A549 (cell line): ENCODE measurements around the gene ZNF575. TPM values are rescaled to one million over a fixed set of nuclear protein-coding genes. Genes with fewer than 3 reads are reported as not detected.

Experiments
- ATAC-seq, 2 experiments: fragments of 200-7000 bp in 1 of 2; fragments of >200 bp in 1 of 2; cut with Nextera tagmentation in 1 of 2; cut with Tn5 transposase in 1 of 2; 3 replicates each; pipeline versions ENCODE4 v1.8.0 to v1.9.1; 2018 to 2020; ENCODE audit warnings: mild to moderate bottlenecking in 1 of 2, moderate library complexity in 1 of 2
- CTCF ChIA-PET: fragments of 300-600 bp; sonication (Branson Sonifier 250); formaldehyde crosslinking; extraction: SDS; loops from one replicate; lab custom pipeline; 2021; ENCODE audit warnings: antibody characterized with exemption, inconsistent platforms; lab: Yijun Ruan, JAX
- POLR2A ChIA-PET: fragments of 350-600 bp; formaldehyde crosslinking; extraction: SDS; loops from one replicate; lab custom pipeline; 2021; ENCODE audit warnings: antibody characterized with exemption, inconsistent platforms; lab: Yijun Ruan, JAX
- DNase-seq, 2 experiments: peaks; one replicate each; pipeline versions ENCODE4 v3.0.0 to v3.0.0-alpha.2; 2011 to 2016; ENCODE audit warnings: low read depth in 1 of 2, low spot score in 1 of 2
- FAIRE-seq: peaks from 2 replicates; lab custom pipeline; 2011; peaks lifted over from hg19 to GRCh38; lab: Jason Lieb, UNC
- H3K27ac ChIP-seq, 2 experiments: fragments of >200 bp; sonication (Bioruptor Twin); formaldehyde crosslinking; 3 replicates each; pipeline ENCODE4 v1.5.1; 2016 to 2017
- H3K4me1 ChIP-seq: fragments of >200 bp; sonication (Bioruptor Twin); formaldehyde crosslinking; 3 replicates; pipeline ENCODE4 v1.6.1; 2016
- H3K4me2 ChIP-seq: fragments of >200 bp; sonication (Bioruptor Twin); formaldehyde crosslinking; 3 replicates; pipeline ENCODE4 v1.6.1; 2016
- H3K4me3 ChIP-seq: fragments of >200 bp; sonication (Bioruptor Twin); formaldehyde crosslinking; 3 replicates; pipeline ENCODE4 v1.5.1; 2016
- H3K9me3 ChIP-seq: fragments of >200 bp; sonication (Bioruptor Twin); formaldehyde crosslinking; 3 replicates; pipeline ENCODE4 v1.6.1; 2016
- BHLHE40 ChIP-seq: IDR thresholded peaks from 2 replicates; pipeline ENCODE4 v1.6.1; 2012; ENCODE audit warnings: low read depth, low read length, inconsistent platforms
- CBX2 ChIP-seq: fragments of 200-600 bp; sonication (generic); IDR thresholded peaks from 2 replicates; pipeline ENCODE4 v1.6.1; 2016; ENCODE audit warnings: low read depth, mild to moderate bottlenecking, borderline replicate concordance
- CBX8 ChIP-seq: fragments of 200-600 bp; sonication (generic); IDR thresholded peaks from 2 replicates; pipeline ENCODE4 v1.6.1; 2016
- CEBPB ChIP-seq, 2 experiments: fragments of >200 bp in 1 of 2; sonication (Bioruptor Twin) in 1 of 2; formaldehyde crosslinking in 1 of 2; IDR thresholded peaks; 2 replicates each; pipeline ENCODE4 v1.6.1; 2012 to 2016
- CHD2 ChIP-seq: fragments of 150-350 bp; IDR thresholded peaks from 2 replicates; pipeline ENCODE4 v1.6.1; 2014; ENCODE audit warnings: low read length; ENCODE audit not compliant: partially characterized antibody
- CHD4 ChIP-seq: fragments of 200-600 bp; sonication (generic); IDR thresholded peaks from 2 replicates; pipeline ENCODE4 v1.6.1; 2016; ENCODE audit warnings: antibody characterized with exemption, mild to moderate bottlenecking, borderline replicate concordance
- EP300 ChIP-seq, 2 experiments: fragments of >200 bp; sonication (Bioruptor Twin); formaldehyde crosslinking; IDR thresholded peaks; 2 replicates in 1 of 2; 3 replicates in 1 of 2; pipeline ENCODE4 v1.6.1; 2016 to 2017
- FOSB ChIP-seq: fragments of 250-450 bp; sonication (Bioruptor Pico); IDR thresholded peaks from 2 replicates; pipeline ENCODE4 v1.5.0; 2020; ENCODE audit warnings: mild to moderate bottlenecking, moderate library complexity
- HDAC2 ChIP-seq: fragments of 200-600 bp; sonication (generic); IDR thresholded peaks from 2 replicates; pipeline ENCODE4 v1.6.1; 2016
- HOXA7 ChIP-seq: fragments of 250-450 bp; sonication (Bioruptor Pico); IDR thresholded peaks from 2 replicates; pipeline ENCODE4 v1.5.0; 2020; ENCODE audit warnings: mild to moderate bottlenecking, moderate library complexity
- KDM1A ChIP-seq: fragments of 200-600 bp; sonication (generic); IDR thresholded peaks from 2 replicates; pipeline ENCODE4 v1.6.1; 2016; ENCODE audit warnings: low read depth, mild to moderate bottlenecking
- MAFK ChIP-seq: fragments of 450-650 bp; IDR thresholded peaks from 2 replicates; pipeline ENCODE4 v1.6.1; 2014; ENCODE audit not compliant: partially characterized antibody
- POLR2AphosphoS2 ChIP-seq: conservative IDR thresholded peaks from 2 replicates; pipeline ENCODE4 v1.6.1; 2012; ENCODE audit warnings: low read length, improper control_type of control experiment, inconsistent platforms
- RCOR1 ChIP-seq: fragments of 150-350 bp; IDR thresholded peaks from 2 replicates; pipeline ENCODE4 v1.6.1; 2014; ENCODE audit warnings: antibody characterized with exemption, low read length, low read depth
- RFX5 ChIP-seq: fragments of 450-650 bp; IDR thresholded peaks from 2 replicates; pipeline ENCODE4 v1.7.1; 2014; ENCODE audit warnings: antibody characterized with exemption, mild to moderate bottlenecking, moderate library complexity
- RNF2 ChIP-seq: fragments of 200-600 bp; sonication (generic); IDR thresholded peaks from 2 replicates; pipeline ENCODE4 v1.6.1; 2016; ENCODE audit warnings: low read depth, mild to moderate bottlenecking, antibody characterized with exemption, moderate library complexity, borderline replicate concordance
- SMC3 ChIP-seq: fragments of >200 bp; sonication (Bioruptor Twin); formaldehyde crosslinking; IDR thresholded peaks from 3 replicates; pipeline ENCODE4 v1.6.1; 2018; ENCODE audit warnings: inconsistent platforms
- TFCP2L1 ChIP-seq: fragments of 250-450 bp; sonication (Bioruptor Pico); IDR thresholded peaks from 2 replicates; pipeline ENCODE4 v1.5.0; 2021; ENCODE audit warnings: mild to moderate bottlenecking
- ZNF302 ChIP-seq: fragments of 250-450 bp; sonication (Bioruptor Pico); IDR thresholded peaks from 2 replicates; pipeline ENCODE4 v1.9.0; 2021; ENCODE audit warnings: inconsistent platforms, mild to moderate bottlenecking, moderate library complexity
- WGBS: methylation state at CpG from one replicate; pipeline ENCODE4 v1.1.6; 2017; ENCODE audit errors: missing lambda C conversion rate; 5-methylcytosine and 5-hydroxymethylcytosine counted together
- polyA plus RNA-seq, 4 experiments: library from polyadenylated mRNA; depleted of rRNA in 3 of 4; stranded (reverse); fragments of >200 nt; fragmentation: RNase III in 1 of 4; extraction: RNeasy Plus Mini Kit Qiagen cat#74134 plus additional on column Dnase treatment in 1 of 4; gene quantifications; 2 replicates in 3 of 4; 3 replicates in 1 of 4; pipeline ENCODE4 v1.2.3, GENCODE V29; 2011 to 2017
- TF ChIP-seq, protein P1 (sequence below): IDR thresholded peaks from 2 replicates; pipeline ENCODE4 v1.6.1; 2012; ENCODE audit warnings: low read depth, borderline replicate concordance
- TF ChIP-seq, protein P2 (sequence below): fragments of 250-450 bp; sonication (Bioruptor Pico); IDR thresholded peaks from 2 replicates; pipeline ENCODE4 v1.5.0; 2021; ENCODE audit warnings: mild to moderate bottlenecking, moderate library complexity, borderline replicate concordance
- TF ChIP-seq, protein P3 (sequence below): fragments of 200-600 bp; sonication (generic); IDR thresholded peaks from 2 replicates; pipeline ENCODE4 v1.6.1; 2016; ENCODE audit warnings: antibody characterized with exemption, mild to moderate bottlenecking, moderate library complexity
- TF ChIP-seq, protein P4 (sequence below): fragments of 150-350 bp; IDR thresholded peaks from 2 replicates; pipeline ENCODE4 v1.6.1; 2014; ENCODE audit warnings: low read depth, mild to moderate bottlenecking, low read length
- TF ChIP-seq, protein P5 (sequence below): IDR thresholded peaks from 2 replicates; pipeline ENCODE4 v1.6.1; 2012
- TF ChIP-seq, protein P6 (sequence below): fragments of >200 bp; sonication (Bioruptor Twin); formaldehyde crosslinking; IDR thresholded peaks from 2 replicates; pipeline ENCODE4 v1.6.1; 2016
- TF ChIP-seq, protein P7 (sequence below): IDR thresholded peaks from 2 replicates; pipeline ENCODE4 v1.6.1; 2012

ZNF575 gene
- polyA plus RNA-seq, 2 of the 4 experiments (the other 2 are of a cell fraction): 0.09 to 1.5 TPM

DNA sequence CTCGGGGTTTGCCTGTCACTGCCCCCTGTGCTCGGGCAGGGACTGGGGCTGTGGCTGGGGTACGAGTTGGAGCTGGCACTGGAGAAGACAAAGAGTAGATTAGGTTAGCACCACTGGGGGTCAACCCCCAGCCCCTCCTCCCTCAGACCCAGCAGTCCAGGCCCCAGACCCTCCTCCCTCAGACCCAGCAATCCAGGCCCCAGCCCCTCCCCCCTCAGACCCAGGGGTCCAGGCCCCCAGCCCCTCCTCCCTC lies 19.1 kb downstream of the ZNF575 start:
- 97% methylated on average over 3 of the region's 3 CpGs for WGBS
- ChIA-PET CTCF (interaction anchor here (0.5 to 8.9 kb wide), 3 partner anchors 9 to 120 kb away, joined by 3 to 167 read pairs (median 5); partner anchors contain the start of gene ZNF575), POLR2A (no interaction called here)
- no peak for FAIRE-seq
- no peak overlapping the region for H3K4me2 ChIP-seq
- no peak overlapping the region for H3K27ac ChIP-seq
- no peaks in the 10 kb centered on the region for H3K9me3 ChIP-seq
- no peak for DNase-seq
- TF ChIP-seq CHD2 (no peak), HOXA7 (no peak), RFX5 (no peak), TFCP2L1 (CRISPR knock-in tag) (no peak), MAFK (no peak), EP300 (IDR thresholded peaks at IDR 0.05) (no peak), POLR2AphosphoS2 (no peak), RCOR1 (no peak), KDM1A (no peak), CBX8 (no peak), RNF2 (no peak), CBX2 (no peak)
- TF ChIP-seq, protein P1, sequence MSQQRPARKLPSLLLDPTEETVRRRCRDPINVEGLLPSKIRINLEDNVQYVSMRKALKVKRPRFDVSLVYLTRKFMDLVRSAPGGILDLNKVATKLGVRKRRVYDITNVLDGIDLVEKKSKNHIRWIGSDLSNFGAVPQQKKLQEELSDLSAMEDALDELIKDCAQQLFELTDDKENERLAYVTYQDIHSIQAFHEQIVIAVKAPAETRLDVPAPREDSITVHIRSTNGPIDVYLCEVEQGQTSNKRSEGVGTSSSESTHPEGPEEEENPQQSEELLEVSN: no peak
- TF ChIP-seq, protein P2, sequence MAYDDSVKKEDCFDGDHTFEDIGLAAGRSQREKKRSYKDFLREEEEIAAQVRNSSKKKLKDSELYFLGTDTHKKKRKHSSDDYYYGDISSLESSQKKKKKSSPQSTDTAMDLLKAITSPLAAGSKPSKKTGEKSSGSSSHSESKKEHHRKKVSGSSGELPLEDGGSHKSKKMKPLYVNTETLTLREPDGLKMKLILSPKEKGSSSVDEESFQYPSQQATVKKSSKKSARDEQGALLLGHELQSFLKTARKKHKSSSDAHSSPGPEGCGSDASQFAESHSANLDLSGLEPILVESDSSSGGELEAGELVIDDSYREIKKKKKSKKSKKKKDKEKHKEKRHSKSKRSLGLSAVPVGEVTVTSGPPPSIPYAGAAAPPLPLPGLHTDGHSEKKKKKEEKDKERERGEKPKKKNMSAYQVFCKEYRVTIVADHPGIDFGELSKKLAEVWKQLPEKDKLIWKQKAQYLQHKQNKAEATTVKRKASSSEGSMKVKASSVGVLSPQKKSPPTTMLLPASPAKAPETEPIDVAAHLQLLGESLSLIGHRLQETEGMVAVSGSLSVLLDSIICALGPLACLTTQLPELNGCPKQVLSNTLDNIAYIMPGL: no peak
- no peak for ATAC-seq
- no peaks in the 10 kb centered on the region for H3K4me1 ChIP-seq
- no peak overlapping the region for H3K4me3 ChIP-seq

DNA sequence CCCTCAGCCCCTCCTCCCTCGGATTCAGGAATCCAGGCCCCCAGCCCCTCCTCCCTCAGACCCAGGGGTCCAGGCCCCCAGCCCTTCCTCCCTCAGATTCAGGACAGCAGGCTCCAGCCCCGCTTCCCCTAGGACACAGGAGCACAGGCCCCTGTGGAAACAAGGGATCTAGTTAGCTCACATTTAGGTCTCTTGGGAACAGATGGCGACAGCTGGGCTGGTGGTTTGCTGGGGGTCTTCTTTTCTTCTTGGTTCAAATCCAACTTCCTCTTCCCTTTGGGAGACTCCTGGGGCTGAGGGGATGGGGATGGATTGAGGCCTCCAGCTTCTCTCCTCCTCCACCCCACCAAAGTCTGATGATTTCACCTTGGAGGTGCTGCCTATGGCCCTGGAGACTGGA lies 19.6 kb downstream of the ZNF575 start:
- DNase-seq: no peak
- no peak overlapping the region for H3K4me2 ChIP-seq
- ChIA-PET POLR2A (no interaction called here), CTCF (interaction anchor here (1.8 to 8.9 kb wide), 3 partner anchors 8 to 42 kb away, joined by 5 to 167 read pairs (median 44); partner anchors contain the start of genes IRGQ, ZNF575 and ZNF576)
- WGBS: 94% methylated on average over 2 of the region's 3 CpGs
- no peak overlapping the region for H3K4me3 ChIP-seq
- no peak for TF ChIP-seq CHD2
- no peak for TF ChIP-seq SMC3
- TF ChIP-seq, protein P3, sequence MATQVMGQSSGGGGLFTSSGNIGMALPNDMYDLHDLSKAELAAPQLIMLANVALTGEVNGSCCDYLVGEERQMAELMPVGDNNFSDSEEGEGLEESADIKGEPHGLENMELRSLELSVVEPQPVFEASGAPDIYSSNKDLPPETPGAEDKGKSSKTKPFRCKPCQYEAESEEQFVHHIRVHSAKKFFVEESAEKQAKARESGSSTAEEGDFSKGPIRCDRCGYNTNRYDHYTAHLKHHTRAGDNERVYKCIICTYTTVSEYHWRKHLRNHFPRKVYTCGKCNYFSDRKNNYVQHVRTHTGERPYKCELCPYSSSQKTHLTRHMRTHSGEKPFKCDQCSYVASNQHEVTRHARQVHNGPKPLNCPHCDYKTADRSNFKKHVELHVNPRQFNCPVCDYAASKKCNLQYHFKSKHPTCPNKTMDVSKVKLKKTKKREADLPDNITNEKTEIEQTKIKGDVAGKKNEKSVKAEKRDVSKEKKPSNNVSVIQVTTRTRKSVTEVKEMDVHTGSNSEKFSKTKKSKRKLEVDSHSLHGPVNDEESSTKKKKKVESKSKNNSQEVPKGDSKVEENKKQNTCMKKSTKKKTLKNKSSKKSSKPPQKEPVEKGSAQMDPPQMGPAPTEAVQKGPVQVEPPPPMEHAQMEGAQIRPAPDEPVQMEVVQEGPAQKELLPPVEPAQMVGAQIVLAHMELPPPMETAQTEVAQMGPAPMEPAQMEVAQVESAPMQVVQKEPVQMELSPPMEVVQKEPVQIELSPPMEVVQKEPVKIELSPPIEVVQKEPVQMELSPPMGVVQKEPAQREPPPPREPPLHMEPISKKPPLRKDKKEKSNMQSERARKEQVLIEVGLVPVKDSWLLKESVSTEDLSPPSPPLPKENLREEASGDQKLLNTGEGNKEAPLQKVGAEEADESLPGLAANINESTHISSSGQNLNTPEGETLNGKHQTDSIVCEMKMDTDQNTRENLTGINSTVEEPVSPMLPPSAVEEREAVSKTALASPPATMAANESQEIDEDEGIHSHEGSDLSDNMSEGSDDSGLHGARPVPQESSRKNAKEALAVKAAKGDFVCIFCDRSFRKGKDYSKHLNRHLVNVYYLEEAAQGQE: no peak
- TF ChIP-seq, protein P4, sequence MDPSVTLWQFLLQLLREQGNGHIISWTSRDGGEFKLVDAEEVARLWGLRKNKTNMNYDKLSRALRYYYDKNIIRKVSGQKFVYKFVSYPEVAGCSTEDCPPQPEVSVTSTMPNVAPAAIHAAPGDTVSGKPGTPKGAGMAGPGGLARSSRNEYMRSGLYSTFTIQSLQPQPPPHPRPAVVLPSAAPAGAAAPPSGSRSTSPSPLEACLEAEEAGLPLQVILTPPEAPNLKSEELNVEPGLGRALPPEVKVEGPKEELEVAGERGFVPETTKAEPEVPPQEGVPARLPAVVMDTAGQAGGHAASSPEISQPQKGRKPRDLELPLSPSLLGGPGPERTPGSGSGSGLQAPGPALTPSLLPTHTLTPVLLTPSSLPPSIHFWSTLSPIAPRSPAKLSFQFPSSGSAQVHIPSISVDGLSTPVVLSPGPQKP: no peak
- no peak for TF ChIP-seq CHD4
- TF ChIP-seq, protein P5, sequence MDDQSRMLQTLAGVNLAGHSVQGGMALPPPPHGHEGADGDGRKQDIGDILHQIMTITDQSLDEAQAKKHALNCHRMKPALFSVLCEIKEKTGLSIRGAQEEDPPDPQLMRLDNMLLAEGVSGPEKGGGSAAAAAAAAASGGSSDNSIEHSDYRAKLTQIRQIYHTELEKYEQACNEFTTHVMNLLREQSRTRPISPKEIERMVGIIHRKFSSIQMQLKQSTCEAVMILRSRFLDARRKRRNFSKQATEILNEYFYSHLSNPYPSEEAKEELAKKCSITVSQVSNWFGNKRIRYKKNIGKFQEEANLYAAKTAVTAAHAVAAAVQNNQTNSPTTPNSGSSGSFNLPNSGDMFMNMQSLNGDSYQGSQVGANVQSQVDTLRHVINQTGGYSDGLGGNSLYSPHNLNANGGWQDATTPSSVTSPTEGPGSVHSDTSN: no peak
- TF ChIP-seq FOSB (CRISPR knock-in tag): no peak
- TF ChIP-seq CEBPB (IDR thresholded peaks at IDR 0.05): no peak
- TF ChIP-seq, protein P6, sequence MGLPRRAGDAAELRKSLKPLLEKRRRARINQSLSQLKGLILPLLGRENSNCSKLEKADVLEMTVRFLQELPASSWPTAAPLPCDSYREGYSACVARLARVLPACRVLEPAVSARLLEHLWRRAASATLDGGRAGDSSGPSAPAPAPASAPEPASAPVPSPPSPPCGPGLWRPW: no peak
- no peak for TF ChIP-seq HDAC2
- no peak for TF ChIP-seq BHLHE40
- TF ChIP-seq ZNF302 (CRISPR knock-in tag): no peak
- TF ChIP-seq MAFK: no peak
- TF ChIP-seq, protein P7, sequence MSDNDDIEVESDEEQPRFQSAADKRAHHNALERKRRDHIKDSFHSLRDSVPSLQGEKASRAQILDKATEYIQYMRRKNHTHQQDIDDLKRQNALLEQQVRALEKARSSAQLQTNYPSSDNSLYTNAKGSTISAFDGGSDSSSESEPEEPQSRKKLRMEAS: no peak
- no peak for FAIRE-seq
- H3K27ac ChIP-seq: no peak overlapping the region
- no peaks in the 10 kb centered on the region for H3K9me3 ChIP-seq
- H3K4me1 ChIP-seq: no peaks in the 10 kb centered on the region
- ATAC-seq: no peak
